Spleen (tissue), 7 donors: ENCODE data around the gene ZNF619.

ENCODE experiments used
- POLR2A ChIP-seq, 3 donors: fragments of 450-650 bp; IDR thresholded peaks; one replicate each; pipeline ENCODE4 v1.5.1; 2017; ENCODE audit warnings: antibody characterized with exemption in 3 of 3, mild to moderate bottlenecking in 1 of 3
- POLR2AphosphoS5 ChIP-seq, 3 donors: sonication (generic); formaldehyde crosslinking; IDR thresholded peaks; one replicate each; pipeline ENCODE4 v1.5.1; 2017; ENCODE audit warnings: antibody characterized with exemption in 3 of 3
- TF ChIP-seq, protein P1 (sequence below), 11 experiments: fragments of 200-600 bp in 7 of 11; fragments of 450-650 bp in 4 of 11; sonication (generic) in 4 of 11; IDR thresholded peaks in 8 of 11; conservative IDR thresholded peaks in 3 of 11; 1 replicate in 7 of 11; 2 replicates in 4 of 11; pipeline versions ENCODE4 v1.4.0 to v1.8.0; 2016 to 2021; ENCODE audit warnings: antibody characterized with exemption in 11 of 11, inconsistent platforms in 4 of 11, mild to moderate bottlenecking in 1 of 11
- donor health status: DM: no; HTN: no; CAD: no; lungs with moderate emphysema.
- donor health status: DM: no; HTN: no; CAD: no.
- donor health status: DM: no; HTN: no; CAD: no.

DNA sequence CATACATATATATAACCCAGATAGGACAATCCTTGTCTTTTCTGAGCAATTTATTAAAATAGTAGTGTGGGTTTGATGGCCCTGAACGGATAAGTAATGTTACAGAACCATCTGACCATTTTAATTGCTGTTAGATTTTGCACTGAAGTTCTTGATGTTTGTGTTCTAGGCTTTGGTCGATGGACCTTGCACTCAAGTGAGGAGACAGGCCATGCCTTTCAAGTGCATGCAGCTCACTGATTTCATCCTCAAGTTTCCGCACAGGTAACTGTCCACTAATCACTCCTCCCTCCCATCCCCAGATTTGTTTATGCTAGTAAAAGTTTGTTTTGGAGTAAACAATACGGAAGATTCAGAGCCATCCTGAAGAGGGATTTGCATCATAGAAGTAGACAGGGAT, 18.4 kb upstream of the ZNF619 start:
- TF ChIP-seq, protein P1, sequence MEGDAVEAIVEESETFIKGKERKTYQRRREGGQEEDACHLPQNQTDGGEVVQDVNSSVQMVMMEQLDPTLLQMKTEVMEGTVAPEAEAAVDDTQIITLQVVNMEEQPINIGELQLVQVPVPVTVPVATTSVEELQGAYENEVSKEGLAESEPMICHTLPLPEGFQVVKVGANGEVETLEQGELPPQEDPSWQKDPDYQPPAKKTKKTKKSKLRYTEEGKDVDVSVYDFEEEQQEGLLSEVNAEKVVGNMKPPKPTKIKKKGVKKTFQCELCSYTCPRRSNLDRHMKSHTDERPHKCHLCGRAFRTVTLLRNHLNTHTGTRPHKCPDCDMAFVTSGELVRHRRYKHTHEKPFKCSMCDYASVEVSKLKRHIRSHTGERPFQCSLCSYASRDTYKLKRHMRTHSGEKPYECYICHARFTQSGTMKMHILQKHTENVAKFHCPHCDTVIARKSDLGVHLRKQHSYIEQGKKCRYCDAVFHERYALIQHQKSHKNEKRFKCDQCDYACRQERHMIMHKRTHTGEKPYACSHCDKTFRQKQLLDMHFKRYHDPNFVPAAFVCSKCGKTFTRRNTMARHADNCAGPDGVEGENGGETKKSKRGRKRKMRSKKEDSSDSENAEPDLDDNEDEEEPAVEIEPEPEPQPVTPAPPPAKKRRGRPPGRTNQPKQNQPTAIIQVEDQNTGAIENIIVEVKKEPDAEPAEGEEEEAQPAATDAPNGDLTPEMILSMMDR (IDR thresholded peaks at IDR 0.05 in 8 of 11, conservative IDR thresholded peaks at IDR 0.05 in 3 of 11), result no peak
- TF ChIP-seq POLR2A (IDR thresholded peaks at IDR 0.05) (no peak), POLR2AphosphoS5 (IDR thresholded peaks at IDR 0.05) (no peak)
